Thymus (tissue), 11 donors: ENCODE data around the gene GOLGA8B. TPM values are rescaled to one million over a fixed set of nuclear protein-coding genes. Genes with fewer than 3 reads are reported as not detected.
"Not testable (repeated sequence)": the region's sequence is repeated elsewhere in the genome, so short reads cannot be mapped to it uniquely, and the experiment has no call there.

Experiments
- DNase-seq, 9 donors: peaks; one replicate each; pipeline ENCODE4 v3.0.0-alpha.2; 2013; ENCODE audit warnings: low spot score in 9 of 9, low read depth in 6 of 9, missing footprints in 1 of 9
- H3K27ac ChIP-seq, 2 donors: one replicate each; pipeline ENCODE4 v1.5.1; 2013; ENCODE audit warnings: control low read depth in 1 of 2, low read depth in 1 of 2, low read length in 1 of 2, mild to moderate bottlenecking in 1 of 2, moderate library complexity in 1 of 2
- H3K27me3 ChIP-seq, 2 donors: one replicate each; pipeline ENCODE4 v1.5.1; 2013; ENCODE audit warnings: low read length in 1 of 2; ENCODE audit not compliant: control insufficient read depth in 2 of 2, insufficient read depth in 1 of 2
- H3K36me3 ChIP-seq, 2 donors: one replicate each; pipeline ENCODE4 v1.5.1; 2013; ENCODE audit warnings: low read length in 1 of 2, mild to moderate bottlenecking in 1 of 2, moderate library complexity in 1 of 2; ENCODE audit not compliant: control insufficient read depth in 2 of 2, insufficient read depth in 2 of 2
- H3K4me1 ChIP-seq, 2 donors: one replicate each; pipeline ENCODE4 v1.5.1; 2013; ENCODE audit warnings: low read length in 2 of 2; ENCODE audit not compliant: control insufficient read depth in 2 of 2, insufficient read depth in 2 of 2
- H3K4me3 ChIP-seq, 2 donors: one replicate each; pipeline ENCODE4 v1.5.1; 2013; ENCODE audit warnings: low read length in 2 of 2, control low read depth in 1 of 2, mild to moderate bottlenecking in 1 of 2
- H3K9me3 ChIP-seq, 2 donors: one replicate each; pipeline ENCODE4 v1.5.1; 2013; ENCODE audit warnings: low read length in 1 of 2, mild to moderate bottlenecking in 1 of 2; ENCODE audit not compliant: control insufficient read depth in 2 of 2, insufficient read depth in 1 of 2
- whole genome bisulfite sequencing: extraction: QIAGEN DNeasy Blood & Tissue Kit; methylation state at CpG from one replicate; pipeline ENCODE4 v1.1.7; 2013; 5-methylcytosine and 5-hydroxymethylcytosine counted together
- polyA plus RNA-seq: library from polyadenylated mRNA; stranded (reverse); fragments of 200-250 nt; gene quantifications from one replicate; pipeline ENCODE4 v1.2.3, GENCODE V29; 2013
- total RNA-seq: library from RNA; stranded (reverse); fragments of 120-200 nt; gene quantifications from one replicate; pipeline ENCODE4 v1.2.4, GENCODE V29; 2013
- donor health status: healthy.

The GOLGA8B gene
- total and polyA plus RNA-seq, 2 donors = 11.7 to 66.5 TPM

DNA sequence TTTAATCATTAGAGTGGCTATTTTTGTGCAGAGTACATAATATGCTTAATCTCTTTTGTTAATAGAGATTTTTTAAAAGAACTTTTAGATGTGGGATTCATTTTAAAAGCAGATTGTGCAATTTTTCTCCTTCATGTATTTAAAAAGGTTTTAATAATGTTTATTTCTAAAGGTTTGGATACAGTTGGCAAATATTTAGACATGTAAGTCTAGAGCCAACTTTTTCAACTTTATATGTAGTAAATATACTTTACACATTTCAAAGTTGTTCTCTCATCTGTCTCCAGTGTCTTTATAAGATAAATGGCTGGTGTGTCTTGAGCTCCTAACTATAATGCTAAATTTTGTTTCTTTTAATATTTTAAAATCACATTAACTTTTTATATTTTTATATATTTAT lies 22.7 kb upstream of the GOLGA8B start:
- Histone ChIP-seq H3K4me1 (no peaks in the 10 kb centered on the region), H3K27me3 (peaks cover 0 to 4% of the 10 kb centered on the region in 2 donors), H3K36me3 (no peaks in the 10 kb centered on the region), H3K27ac (no peak overlapping the region), H3K9me3 (no peaks in the 10 kb centered on the region), H3K4me3 (no peak overlapping the region)
- DNase-seq = no peak

DNA sequence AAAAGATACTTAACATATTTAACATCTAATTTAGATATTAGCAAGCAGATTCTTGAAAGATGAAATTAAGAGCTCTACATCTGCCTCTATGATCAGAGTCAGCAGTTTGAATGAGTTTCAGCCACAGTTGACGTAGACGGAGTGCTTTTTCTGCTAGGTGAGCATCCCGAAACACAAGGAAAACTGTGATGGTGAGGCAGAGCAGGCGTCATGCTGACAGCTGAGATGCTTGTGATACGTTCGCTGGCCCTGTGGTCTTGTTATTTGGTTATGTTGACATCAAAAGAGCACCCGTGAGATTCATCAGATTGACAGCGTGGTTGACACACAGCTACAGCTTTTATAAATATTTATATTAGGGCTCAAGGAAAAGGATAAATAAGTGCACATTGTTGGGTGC lies 19.6 kb upstream of the GOLGA8B start:
- H3K9me3 ChIP-seq = no peaks in the 10 kb centered on the region
- 86% methylated on average over 8 of the region's 8 CpGs for WGBS
- H3K4me1 ChIP-seq = no peaks in the 10 kb centered on the region
- H3K27me3 ChIP-seq = no peaks in the 10 kb centered on the region
- DNase-seq = no peak
- no peak overlapping the region for H3K4me3 ChIP-seq
- H3K27ac ChIP-seq = no peak overlapping the region
- no peaks in the 10 kb centered on the region for H3K36me3 ChIP-seq

DNA sequence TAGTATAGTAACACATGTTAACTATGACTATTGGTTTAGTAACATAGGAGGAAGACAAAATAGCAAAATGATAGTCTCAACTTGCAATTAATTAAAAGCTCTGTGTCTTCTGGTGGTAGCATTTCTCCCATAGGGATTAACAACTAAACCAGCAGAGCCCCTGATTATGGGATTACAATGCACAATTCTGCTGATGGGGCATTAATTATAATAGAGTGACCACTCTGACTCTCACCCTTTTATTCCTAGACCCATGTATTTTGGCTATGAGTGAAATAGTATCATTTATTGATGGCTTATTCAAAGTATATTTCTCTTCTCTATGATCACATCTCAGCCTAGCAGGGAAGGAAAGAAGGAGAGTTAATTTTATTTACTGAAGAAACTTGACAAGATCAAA lies 17.5 kb upstream of the GOLGA8B start:
- Histone ChIP-seq H3K4me1 (no peaks in the 10 kb centered on the region), H3K27me3 (no peaks in the 10 kb centered on the region), H3K36me3 (no peaks in the 10 kb centered on the region), H3K9me3 (no peaks in the 10 kb centered on the region), H3K4me3 (no peak overlapping the region), H3K27ac (no peak overlapping the region)
- no peak for DNase-seq

DNA sequence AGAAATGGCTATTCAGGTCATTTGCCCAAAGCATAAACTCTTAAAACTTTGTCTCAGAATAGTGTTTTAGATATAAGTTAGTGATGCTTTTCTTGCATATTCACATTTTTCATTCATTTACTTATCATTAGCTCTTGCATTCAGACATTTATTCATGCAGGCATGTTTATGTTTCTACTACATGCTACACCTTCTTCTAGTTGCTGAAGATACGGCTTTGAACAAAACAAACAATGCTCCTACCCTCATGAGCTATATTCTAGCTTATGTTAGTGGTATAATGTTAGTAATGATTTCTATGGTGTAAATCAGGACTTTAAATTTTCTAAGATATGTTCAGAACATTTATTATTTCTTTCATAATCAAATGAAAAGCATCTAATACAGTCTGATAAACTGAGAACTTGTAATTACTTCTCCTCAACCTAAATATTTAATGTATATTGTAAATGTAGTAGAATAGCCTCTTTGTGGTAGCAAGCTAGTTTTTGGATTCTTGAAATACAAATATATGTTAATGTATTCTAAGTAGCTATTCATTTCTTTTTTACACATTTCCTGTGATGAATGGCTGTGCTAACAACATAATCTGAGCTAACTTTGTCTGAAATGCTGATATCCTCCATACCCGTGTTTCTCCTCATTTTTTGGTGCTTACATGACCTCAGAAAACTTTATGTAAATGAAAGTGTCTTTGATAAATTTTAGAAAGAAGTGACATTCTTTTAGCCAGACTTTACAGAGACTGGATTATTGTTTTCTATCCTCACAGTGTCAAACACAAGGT lies 15.5 kb upstream of the GOLGA8B start:
- H3K27me3 ChIP-seq = no peaks in the 10 kb centered on the region
- H3K4me1 ChIP-seq = no peaks in the 10 kb centered on the region
- 96% methylated on average over 2 of the region's 2 CpGs for WGBS
- no peak overlapping the region for H3K4me3 ChIP-seq
- no peak for DNase-seq
- no peak overlapping the region for H3K27ac ChIP-seq
- no peaks in the 10 kb centered on the region for H3K36me3 ChIP-seq
- H3K9me3 ChIP-seq = no peaks in the 10 kb centered on the region

DNA sequence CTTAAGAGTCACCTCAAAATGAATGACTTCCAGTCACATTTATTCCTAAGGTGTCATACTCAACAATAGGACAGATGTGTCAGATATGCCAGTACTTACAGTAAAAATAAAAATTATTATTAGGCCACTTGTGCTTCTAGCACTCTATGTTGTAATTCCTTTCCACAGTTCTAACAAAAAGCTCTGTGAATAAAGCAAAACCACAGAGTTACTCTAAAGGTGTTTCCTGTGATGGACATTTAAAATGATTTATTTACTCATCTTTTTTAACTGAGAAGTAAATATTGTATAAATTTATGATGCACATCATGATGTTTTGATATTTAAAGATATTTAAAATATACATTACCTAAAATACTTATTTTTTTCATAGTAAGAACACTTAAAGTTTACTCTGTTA lies 13.9 kb upstream of the GOLGA8B start:
- Histone ChIP-seq H3K4me1 (no peaks in the 10 kb centered on the region), H3K27ac (no peak overlapping the region), H3K9me3 (no peaks in the 10 kb centered on the region), H3K27me3 (no peaks in the 10 kb centered on the region), H3K36me3 (no peaks in the 10 kb centered on the region), H3K4me3 (no peak overlapping the region)
- DNase-seq = no peak

DNA sequence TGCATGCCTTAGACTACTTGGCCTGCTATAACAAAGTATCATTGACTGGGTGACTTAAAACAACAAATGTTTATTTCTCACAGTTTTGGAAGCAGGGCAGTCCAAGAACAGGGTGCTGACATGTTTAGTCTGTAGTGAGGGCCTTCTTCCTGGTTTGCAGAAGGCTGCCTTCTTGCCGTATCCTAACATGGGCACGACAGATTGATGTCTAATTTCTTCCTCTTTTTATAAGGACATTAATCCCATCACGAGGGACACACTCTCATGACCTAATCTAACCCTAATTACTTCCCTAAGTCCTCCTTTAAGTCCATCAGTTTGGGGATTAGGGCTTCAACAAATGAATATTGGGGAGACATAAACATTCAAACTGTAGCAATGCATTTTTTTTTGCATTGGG lies 10.9 kb upstream of the GOLGA8B start:
- no peak overlapping the region for H3K27ac ChIP-seq
- 26% methylated on average over 3 of the region's 3 CpGs for WGBS
- no peaks in the 10 kb centered on the region for H3K4me1 ChIP-seq
- H3K4me3 ChIP-seq = no peak overlapping the region
- H3K36me3 ChIP-seq = no peaks in the 10 kb centered on the region
- no peak for DNase-seq
- no peaks in the 10 kb centered on the region for H3K9me3 ChIP-seq
- H3K27me3 ChIP-seq = no peaks in the 10 kb centered on the region

DNA sequence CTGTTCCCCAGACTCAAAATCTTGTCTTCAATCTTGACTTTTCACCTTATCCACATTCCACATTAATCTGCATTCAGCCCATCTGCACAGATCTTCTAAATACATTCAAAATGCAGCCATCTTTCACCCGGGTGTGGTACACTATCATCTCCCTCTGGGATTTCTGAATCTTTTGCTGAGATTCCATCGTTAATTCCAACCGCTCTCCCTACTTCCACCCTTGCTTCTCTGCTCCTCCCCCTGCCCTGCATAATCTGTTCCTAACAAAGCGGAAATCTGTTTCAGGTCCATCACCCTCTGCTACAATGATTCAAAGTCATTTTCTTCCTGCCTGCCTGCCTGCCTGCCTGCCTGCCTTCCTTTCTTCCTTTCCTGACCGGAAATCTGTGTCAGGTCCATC lies 7.9 kb upstream of the GOLGA8B start:
- Histone ChIP-seq H3K27me3 (no peaks in the 10 kb centered on the region), H3K9me3 (no peaks in the 10 kb centered on the region), H3K36me3 (no peaks in the 10 kb centered on the region), H3K27ac (no peak overlapping the region), H3K4me1 (no peaks in the 10 kb centered on the region), H3K4me3 (no peak overlapping the region)
- no peak for DNase-seq
- 84% methylated on average over 5 of the region's 5 CpGs for WGBS

DNA sequence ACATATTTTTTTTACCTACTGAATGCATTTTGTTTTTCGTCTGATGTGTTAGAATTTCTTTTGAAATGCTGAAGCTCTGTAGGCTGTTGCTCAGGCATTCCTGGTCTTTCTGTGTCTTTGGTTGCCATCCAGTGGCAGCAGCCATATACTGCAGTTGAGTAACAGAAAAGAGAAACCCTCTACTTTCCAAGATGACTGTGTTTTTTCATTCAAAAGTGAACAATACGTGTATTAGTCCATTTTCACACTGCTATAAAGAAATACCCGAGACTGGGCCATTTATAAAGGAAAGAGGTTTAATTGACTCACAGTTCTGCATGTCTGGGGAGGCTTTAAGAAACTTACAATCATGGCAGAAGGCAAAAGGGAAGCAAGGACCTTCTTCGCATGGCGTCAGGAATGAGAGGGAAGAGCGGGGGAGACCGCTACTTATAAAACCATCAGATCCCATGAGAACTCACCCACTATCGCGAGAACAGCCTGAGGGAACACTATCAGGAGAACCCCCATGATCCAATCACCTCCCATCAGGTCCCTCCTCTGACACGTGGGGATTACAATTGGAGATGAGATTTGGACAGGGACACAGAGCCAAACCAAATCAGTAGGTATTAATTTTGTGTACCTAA lies 4.7 kb upstream of the GOLGA8B start:
- DNase-seq = peak in 5 of 9 donors; percentile 20 to 69 (median 31)
- Histone ChIP-seq H3K36me3 (no peaks in the 10 kb centered on the region), H3K4me3 (no peak overlapping the region), H3K27me3 (peaks cover 0 to 19% of the 10 kb centered on the region in 2 donors), H3K4me1 (peaks cover 3% of the 10 kb centered on the region in 2 donors), H3K27ac (no peak overlapping the region), H3K9me3 (no peaks in the 10 kb centered on the region)
- 18% methylated on average over 10 of the region's 10 CpGs for WGBS

DNA sequence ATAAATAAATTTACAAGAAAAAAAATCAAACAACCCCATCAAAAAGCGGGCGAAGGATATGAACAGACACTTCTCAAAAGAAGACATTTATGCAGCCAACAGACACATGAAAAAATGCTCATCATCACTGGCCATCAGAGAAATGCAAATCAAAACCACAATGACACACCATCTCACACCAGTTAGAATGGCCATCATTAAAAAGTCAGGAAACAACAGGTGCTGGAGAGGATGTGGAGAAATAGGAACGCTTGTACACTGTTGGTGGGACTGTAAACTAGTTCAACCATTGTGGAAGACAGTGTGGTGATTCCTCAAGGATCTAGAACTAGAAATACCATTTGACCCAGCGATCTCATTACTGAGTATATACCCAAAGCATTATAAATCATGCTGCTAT lies 2.5 kb upstream of the GOLGA8B start:
- not testable (repeated sequence) for H3K9me3 ChIP-seq, H3K4me1 ChIP-seq, H3K36me3 ChIP-seq, DNase-seq, H3K27ac ChIP-seq, H3K4me3 ChIP-seq
- 93% methylated on average over 4 of the region's 4 CpGs for WGBS
- peaks cover 0 to 26% of the 10 kb centered on the region in 2 donors for H3K27me3 ChIP-seq
